Skin of body (tissue), 2 donors: Measurements from ENCODE around the gene KDM1B. TPM values are rescaled to one million over a fixed set of nuclear protein-coding genes. Genes with fewer than 3 reads are reported as not detected.
"Not testable (repeated sequence)": the region's sequence is repeated elsewhere in the genome, so short reads cannot be mapped to it uniquely, and the experiment has no call there.

Source experiments
- DNase-seq: peaks from one replicate; lab custom pipeline; 2025; lab: John Stamatoyannopoulos, UW
- total RNA-seq: library from RNA; depleted of rRNA; stranded (reverse); fragments of >200 nt; gene quantifications from one replicate; pipeline ENCODE4 v1.2.3, GENCODE V29; 2014

The KDM1B gene
- total RNA-seq, 1 donor from 2014 or later: 19.3 TPM

GRCh38 chr6:18186540-18187250 lies 31.5 kb downstream of the KDM1B start:
- DNase-seq: no peak

- no peak for DNase-seq
Measured at GRCh38 chr6:18187701-18188100, 32.5 kb downstream of the KDM1B start.

GRCh38 chr6:18189196-18189595 lies 34.0 kb downstream of the KDM1B start:
- no peak for DNase-seq

DNA sequence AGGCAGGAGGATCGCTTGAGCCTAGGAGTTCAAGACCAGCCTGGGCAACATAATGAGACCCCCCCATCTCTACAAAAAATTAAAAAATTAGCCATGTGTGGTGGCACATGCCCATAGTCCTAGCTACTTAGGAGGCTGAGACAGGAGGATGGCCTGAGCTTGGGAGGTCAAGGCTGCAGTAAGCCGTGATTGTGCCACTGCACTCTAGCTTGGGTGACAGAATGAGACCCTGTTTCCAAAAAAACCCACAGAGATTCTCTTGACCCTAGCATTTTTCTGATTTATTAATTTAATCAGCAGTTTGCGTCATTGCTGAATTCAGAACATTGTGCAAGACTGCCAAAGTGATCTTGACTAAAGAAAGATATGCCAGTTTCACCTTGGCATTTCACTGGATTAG lies 36.8 kb downstream of the KDM1B start:
- DNase-seq: no peak

DNA sequence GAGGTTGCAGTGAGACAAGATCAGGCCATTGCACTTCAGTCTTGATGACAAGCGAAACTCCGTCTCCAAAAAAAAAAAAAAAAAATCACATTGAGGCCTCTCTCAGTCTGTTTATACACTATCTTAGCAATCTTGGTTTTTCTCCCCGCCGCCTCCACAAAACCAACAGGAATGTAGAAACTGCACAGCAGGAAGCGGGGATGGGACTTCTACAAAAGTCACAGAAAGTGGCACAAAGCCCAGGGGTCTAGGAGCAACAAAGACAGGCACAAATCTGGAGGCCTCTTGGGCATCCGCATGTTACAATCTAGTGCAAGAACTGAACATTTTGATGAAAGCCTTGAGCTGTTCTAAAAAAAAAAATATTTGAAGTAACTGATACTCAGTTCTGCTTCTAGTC lies 48.6 kb downstream of the KDM1B start:
- DNase-seq: no peak

DNA sequence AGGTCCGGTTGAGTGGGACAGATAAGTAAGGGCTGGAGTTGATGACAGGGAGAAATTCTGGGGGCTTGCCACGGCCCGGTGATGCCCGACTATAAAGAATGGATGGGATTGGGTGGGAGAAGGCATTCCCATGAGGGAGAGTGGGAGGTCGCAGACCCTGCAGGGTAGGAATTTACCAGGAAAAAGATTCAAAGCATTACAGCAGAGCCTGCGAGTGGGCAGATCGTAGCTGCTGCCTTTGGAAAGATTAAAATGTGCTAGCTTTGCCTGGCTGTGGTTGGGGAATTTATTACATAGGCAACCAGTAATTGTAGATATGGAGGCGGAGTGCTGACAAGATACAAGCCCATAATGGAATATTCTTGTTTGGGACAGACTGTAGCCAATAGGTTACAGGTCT lies 49.5 kb downstream of the KDM1B start:
- DNase-seq: no peak

DNA sequence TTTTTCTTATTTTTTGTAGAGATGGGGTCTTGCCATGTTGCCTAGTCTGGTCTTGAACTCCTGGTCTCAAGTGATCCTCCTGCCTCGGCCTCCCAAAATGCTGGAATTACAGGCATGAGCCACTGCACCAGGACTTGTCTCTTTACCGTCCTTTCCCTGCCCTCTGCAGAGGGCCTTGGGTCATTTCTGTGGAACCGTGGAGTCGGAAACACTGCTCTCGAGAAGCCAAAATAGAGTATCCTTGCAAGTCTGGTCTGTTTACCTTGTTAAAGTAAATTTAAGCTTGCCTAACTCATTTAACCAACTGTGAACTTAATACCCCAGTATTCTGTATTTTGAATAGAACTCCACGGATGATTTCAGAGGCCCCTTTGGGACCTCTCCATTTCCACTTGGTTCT lies 51.4 kb downstream of the KDM1B start:
- DNase-seq: no peak

DNA sequence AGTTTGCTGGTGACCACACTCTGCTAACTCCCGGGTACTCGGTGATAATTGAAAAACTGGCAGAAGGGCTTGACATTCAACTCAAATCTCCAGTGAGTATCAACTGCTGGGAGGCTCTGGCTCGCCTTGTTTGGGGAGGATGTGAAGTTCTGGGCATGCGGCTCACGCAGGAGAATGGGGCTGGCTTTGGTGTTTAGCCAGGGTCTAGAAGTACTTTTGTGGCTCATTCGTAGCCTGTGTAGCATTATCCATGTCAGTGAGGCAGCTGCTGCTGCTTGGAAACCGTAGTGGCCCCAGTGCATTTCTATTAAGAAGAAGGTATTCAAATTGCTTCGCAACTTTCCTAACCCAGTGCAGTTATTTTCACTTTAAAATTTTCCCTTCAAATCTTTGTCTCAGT lies 52.2 kb downstream of the KDM1B start:
- no peak for DNase-seq

DNA sequence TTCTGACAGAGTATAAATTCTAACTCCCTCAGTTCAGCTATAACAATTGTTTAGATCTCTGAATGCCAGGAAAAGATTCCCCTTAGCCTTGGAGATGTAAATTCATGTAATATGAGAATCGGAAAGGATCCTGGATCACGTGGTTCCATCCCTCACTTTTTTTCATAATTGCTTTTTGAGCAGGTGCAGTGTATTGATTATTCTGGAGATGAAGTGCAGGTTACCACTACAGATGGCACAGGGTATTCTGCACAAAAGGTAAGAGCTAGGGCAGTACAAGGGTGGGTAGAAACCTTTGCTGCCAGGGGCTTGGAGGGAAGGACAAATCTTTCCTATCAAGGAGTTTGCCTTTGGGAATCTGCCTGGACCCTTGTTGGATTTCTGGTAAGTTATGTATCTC lies 52.7 kb downstream of the KDM1B start:
- DNase-seq: no peak

DNA sequence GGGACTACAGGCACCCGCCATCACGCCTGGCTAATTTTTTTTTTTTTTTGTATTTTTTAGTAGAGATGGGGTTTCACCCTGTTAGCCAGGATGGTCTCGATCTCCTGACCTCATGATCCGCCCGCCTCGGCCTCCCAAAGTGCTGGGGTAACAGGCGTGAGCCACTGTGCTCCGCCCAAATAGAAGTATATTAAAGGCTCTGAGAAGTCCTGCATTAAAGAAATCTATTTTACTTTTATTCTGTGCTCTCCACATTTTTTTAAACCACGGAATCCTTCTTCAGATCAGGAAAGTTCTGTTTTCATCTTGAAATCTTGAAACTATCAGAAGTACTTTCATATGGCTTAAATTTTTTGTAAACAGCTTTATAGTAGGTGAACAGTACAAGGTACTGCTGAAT lies 53.6 kb downstream of the KDM1B start:
- not testable (repeated sequence) for DNase-seq

- DNase-seq: no peak
Measured at GRCh38 chr6:18209539-18210197, 54.4 kb downstream of the KDM1B start.

DNA sequence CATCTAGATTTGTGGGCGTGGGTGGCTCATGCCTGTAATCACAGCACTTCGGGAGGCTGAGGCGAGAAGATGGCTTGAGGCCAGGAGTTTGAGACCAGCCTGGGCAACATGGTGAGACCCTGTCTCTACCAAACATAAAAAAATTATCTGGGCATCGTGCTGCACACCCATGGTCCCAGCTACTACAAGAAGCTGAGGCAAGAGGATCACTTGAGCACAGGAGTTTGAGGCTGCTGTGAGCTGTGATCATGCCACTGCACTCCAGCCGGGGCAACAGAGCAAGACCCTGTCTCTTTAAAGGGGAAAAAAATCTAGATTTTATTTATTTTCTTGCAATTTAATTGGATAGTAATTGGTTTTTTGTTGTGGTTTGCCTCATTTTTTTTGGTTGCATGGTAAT lies 55.5 kb downstream of the KDM1B start:
- DNase-seq: no peak

- DNase-seq: no peak
Measured at GRCh38 chr6:18211338-18211737, 56.1 kb downstream of the KDM1B start.

DNA sequence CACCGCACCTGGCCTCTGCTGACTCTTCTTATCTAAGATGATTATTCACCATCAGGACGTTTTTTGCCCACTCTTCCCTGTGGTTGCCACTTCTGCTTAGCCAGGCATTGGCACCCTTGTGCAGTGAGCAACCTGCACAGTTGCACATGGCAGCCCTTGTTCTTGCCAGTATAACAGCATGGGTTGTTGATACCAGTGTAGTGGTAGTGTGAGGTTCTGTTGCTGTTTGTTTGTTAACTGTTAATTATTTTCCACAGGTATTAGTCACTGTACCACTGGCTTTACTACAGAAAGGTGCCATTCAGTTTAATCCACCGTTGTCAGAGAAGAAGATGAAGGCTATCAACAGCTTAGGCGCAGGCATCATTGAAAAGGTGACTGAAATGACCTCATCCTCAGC lies 57.0 kb downstream of the KDM1B start:
- no peak for DNase-seq

DNA sequence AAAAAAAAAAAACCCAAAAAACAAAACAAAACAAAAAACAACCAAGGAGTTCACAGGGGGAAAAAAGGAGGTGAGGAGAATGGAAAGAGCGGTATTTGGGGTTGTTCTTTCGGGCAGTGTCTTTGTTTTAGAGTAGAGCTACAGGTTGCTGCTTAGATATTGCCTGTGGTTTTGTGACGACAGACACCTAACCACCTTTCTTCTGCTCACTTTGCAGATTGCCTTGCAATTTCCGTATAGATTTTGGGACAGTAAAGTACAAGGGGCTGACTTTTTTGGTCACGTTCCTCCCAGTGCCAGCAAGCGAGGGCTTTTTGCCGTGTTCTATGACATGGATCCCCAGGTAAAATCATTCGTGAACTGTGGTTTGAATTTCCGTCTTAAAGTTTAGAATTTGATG lies 58.2 kb downstream of the KDM1B start:
- DNase-seq: no peak

GRCh38 chr6:18214003-18214402 lies 58.8 kb downstream of the KDM1B start:
- DNase-seq: no peak

- no peak for DNase-seq
Measured at GRCh38 chr6:18215436-18215835, 60.2 kb downstream of the KDM1B start.

DNA sequence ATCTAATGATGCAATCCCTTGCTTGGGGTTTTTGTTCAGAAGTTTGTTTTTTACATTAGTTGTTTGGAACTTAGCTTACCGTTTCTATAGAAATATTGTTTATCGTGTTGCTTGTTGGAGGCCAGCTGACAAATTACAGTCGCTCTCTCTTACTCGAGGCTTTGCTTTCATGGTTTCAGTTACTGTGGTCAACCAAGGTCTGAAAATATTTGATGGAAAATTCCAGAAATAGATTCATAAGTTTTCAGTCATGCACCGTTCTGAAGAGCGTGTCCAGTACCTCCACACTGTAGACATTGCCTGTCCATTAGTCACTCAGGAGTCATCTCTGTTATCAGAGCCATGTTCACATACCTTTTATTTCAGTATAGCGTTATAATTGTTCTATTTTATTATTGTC lies 61.2 kb downstream of the KDM1B start:
- no peak for DNase-seq

GRCh38 chr6:18218233-18218632 lies 63.0 kb downstream of the KDM1B start:
- no peak for DNase-seq

GRCh38 chr6:18219591-18219990 lies 64.4 kb downstream of the KDM1B start:
- no peak for DNase-seq

GRCh38 chr6:18221288-18221615 lies 66.0 kb downstream of the KDM1B start:
- no peak for DNase-seq

DNA sequence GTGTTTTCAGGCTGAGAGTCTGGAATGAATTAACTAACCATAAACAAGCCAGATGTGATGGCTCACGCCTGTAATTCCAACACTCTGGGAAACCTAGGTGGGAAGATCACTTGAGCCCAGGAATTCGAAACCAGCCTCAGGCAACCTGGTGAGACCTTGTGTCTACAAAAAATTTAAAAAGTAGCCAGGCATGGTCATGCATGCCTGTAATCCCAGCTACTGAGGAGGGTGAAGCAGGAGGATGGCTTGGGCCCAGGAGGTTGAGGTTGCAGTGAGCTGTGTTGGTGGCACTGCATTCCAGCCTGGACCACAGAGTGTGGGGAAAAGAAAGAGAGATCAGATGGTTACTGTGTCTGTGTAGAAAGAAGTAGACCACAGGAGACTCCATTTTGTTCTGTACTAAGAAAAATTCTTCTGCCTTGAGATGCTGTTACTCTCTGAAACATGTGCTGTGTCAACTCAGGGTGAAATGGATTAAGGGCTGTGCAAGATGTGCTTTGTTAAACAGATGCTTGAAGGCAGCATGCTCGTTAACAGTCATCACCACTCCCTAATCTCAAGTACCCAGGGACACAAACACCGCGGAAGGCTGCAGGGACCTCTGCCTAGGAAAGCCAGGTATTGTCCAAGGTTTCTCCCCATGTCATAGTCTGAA lies 71.4 kb downstream of the KDM1B start:
- peak; percentile 46 for DNase-seq

DNA sequence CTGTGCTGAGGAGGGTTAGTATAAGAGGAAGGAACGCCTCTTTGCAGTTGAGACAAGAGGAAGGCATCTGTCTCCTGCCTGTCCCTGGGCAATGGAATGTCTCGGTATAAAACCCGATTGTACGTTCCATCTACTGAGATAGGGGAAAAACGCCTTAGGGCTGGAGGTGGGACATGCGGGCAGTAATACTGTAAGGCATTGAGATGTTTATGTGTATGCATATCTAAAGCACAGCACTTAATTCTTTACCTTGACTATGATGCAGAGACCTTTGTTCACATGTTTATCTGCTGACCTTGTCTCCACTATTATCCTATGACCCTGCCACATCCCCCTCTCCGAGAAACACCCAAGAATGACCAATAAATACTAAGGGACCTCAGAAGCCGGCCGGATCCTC lies 71.9 kb downstream of the KDM1B start:
- not testable (repeated sequence) for DNase-seq
